HG02852 (cell line): Measurements from ENCODE around the gene AMIGO2.
"Not testable (repeated sequence)": the region's sequence is repeated elsewhere in the genome, so short reads cannot be mapped to it uniquely, and the experiment has no call there.

Experiments used
- ATAC-seq: cut with Tn5 transposase; IDR thresholded peaks from one replicate; pipeline ENCODE4 v1.9.1; 2021; ENCODE audit warnings: mild to moderate bottlenecking, moderate library complexity; ENCODE audit not compliant: unreplicated experiment

Gene AMIGO2

GRCh38 chr12:47075192-47076084 is 4.3 kb downstream of the AMIGO2 start:
- ATAC-seq, result no peak

GRCh38 chr12:47074757-47075156 is 5.0 kb downstream of the AMIGO2 start:
- no peak for ATAC-seq

- no peak for ATAC-seq
Observed at GRCh38 chr12:47073951-47074350, 5.8 kb downstream of the AMIGO2 start.

DNA sequence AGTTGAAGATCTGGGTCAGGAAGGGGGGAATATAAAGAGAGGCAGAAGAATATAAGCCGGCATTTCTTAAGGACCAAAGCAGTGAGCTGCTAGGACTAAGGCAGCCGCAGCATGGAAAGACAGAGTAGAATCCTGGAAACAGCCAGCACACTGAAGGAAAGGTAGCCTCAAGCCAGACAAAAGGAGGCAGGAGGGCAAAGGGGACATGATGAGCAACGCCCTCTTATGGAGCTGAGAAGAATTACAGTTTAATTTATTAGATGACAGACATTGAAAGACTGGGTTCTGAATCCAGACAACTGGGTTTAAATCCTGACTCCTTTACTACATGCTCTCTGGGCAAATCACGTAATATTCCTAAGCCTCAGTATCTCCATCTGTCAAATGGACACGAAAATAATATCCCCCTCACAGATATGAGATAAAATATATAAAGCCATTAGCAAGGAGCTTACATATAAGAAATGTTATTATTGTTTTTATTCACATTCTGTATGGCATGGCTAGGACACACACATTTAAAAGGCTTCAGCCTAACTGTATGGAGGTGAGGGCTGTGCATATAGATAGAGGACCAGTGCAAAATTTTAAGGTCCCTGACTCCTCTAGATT is 8.4 kb downstream of the AMIGO2 start:
- ATAC-seq, result no peak

- ATAC-seq, result no peak
Observed at GRCh38 chr12:47070310-47070709, 9.4 kb downstream of the AMIGO2 start.

- no peak for ATAC-seq
Observed at GRCh38 chr12:47068539-47068938, 11.2 kb downstream of the AMIGO2 start.

DNA sequence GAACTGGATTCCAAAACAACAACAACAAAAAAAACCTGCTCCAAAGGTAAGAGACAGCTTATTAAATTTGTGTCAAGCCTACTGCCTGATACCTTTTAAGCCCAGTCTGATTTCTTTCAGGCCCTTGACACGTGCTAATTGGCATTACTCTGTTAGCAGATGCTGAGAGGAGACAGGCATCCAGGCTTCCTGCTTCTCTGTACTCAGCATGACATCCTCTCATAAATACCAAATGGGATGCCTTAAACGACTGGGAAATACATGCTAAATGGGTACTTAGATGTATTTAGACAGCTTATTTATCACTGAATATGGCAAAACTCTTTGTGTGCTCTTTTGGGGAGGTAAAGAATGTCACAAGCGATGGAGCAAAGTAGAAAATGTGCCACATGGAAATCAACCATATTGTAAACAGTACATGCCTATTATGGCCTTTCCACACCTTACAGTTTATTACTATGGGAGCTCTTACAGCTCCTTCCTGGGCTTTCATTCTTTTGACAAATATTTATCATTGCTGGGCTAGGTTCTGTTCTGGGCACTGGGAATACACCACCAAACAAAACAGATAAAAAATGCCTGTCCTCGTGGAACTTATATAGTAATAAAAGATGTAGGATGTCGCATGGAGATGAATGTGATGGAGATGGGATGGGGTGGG is 11.9 kb downstream of the AMIGO2 start:
- no peak for ATAC-seq

DNA sequence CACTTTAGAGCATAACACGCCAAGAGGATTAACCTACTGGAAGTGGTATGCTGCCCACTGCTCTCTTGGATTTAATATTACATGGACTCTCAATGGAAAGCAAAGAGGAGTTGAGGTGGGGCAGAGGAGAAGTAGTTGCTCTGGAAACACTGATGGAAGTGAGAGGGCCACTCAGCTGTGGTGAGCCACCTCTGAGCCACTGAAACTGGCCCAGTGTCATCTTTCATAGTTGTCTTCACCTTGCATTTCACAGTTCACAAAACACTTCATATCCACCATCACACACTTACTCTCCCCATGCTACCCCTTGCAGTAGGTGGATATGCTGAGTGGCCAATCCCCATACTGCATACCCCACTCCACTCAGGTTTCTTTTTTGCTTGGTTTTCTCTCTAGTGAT is 12.6 kb downstream of the AMIGO2 start:
- no peak for ATAC-seq

DNA sequence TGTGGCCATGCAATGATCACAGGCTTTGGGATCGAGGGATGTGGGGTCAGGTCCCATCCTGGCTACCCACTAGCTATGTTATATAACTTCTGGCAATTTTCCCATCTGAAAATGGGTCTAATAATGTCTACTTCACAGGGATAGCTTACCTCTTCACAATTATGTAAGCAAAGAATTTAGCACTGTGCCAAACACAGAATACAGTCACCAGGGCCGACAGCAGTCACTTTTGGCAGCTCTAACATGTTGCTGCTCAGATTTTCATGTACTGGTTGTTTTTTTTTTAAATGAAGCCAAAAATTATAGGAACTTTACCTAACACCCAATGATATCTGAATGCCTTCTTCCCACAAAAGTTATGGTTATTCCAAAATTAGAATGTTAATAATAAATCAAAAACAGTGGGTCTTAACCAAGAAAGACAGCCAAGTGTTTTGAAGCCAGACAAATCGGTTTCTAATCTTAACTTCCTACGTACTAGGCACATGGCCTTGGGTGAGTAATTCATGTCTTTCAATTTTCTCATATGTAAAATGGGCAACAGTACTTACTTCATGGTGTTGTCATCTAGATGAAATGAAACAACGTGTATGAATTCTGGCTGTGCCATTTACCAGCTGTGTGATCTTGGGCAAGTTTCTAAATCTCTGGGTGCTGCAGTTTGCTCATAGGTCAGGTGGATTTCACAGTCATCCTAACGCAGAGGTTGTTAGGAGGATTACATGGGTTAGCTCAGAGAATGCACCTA is 13.3 kb downstream of the AMIGO2 start:
- ATAC-seq, result no peak

- no peak for ATAC-seq
Observed at GRCh38 chr12:47065546-47065945, 14.2 kb downstream of the AMIGO2 start.

DNA sequence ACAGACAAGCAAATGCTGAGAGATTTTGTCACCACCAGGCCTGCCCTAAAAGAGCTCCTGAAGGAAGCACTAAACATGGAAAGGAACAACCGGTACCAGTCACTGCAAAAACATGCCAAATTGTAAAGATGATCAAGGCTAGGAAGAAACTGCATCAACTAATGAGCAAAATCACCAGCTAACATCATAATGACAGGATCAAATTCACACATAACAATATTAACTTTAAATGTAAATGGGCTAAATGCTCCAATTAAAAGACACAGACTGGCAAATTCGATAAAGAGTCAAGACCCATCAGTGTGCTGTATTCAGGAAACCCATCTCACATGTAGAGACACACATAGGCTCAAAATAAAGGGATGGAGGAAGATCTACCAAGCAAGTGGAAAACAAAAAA is 21.1 kb downstream of the AMIGO2 start:
- ATAC-seq, result not testable (repeated sequence)

GRCh38 chr12:47056944-47057343 is 22.8 kb downstream of the AMIGO2 start:
- ATAC-seq, result not testable (repeated sequence)

- not testable (repeated sequence) for ATAC-seq
Observed at GRCh38 chr12:47055856-47056255, 23.9 kb downstream of the AMIGO2 start.

- ATAC-seq, result no peak
Observed at GRCh38 chr12:47054659-47055058, 25.1 kb downstream of the AMIGO2 start.

GRCh38 chr12:47053961-47054360 is 25.8 kb downstream of the AMIGO2 start:
- ATAC-seq, result no peak

- ATAC-seq, result no peak
Observed at GRCh38 chr12:47052274-47052673, 27.5 kb downstream of the AMIGO2 start.

- ATAC-seq, result not testable (repeated sequence)
Observed at GRCh38 chr12:47051291-47051690, 28.5 kb downstream of the AMIGO2 start.

DNA sequence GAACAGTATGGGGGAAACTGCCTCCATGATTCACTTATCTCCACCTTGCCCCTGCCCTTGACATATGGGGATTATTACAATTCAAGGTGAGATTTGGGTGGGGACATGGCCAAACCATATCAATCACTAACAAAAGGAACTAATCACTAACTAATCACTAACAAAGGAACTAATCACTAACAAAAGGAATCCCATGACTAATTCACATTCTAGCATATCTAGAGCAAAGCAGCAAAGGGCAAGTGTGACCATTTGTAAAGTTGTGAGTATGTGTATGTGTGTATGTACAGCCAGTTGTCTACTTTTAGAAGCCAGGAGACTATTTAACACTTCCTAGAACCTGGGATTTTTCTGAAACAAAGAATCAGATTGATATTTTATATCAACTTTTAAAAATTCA is 31.2 kb downstream of the AMIGO2 start:
- ATAC-seq, result no peak

GRCh38 chr12:47041327-47041726 is 38.4 kb downstream of the AMIGO2 start:
- no peak for ATAC-seq

- no peak for ATAC-seq
Observed at GRCh38 chr12:47039756-47040155, 40.0 kb downstream of the AMIGO2 start.

GRCh38 chr12:47039079-47039478 is 40.7 kb downstream of the AMIGO2 start:
- ATAC-seq, result no peak
